CD4-positive, alpha-beta T cell treated with Interleukin-15 for 4 hours (primary cell): ENCODE measurements around the gene TMEM175.
"Not testable (repeated sequence)": the region's sequence is repeated elsewhere in the genome, so short reads cannot be mapped to it uniquely, and the experiment has no call there.

ENCODE experiments used
- DNase-seq: peaks from one replicate; pipeline ENCODE4 v3.0.0-alpha.2; 2020; ENCODE audit warnings: low spot score

TMEM175 gene

DNA sequence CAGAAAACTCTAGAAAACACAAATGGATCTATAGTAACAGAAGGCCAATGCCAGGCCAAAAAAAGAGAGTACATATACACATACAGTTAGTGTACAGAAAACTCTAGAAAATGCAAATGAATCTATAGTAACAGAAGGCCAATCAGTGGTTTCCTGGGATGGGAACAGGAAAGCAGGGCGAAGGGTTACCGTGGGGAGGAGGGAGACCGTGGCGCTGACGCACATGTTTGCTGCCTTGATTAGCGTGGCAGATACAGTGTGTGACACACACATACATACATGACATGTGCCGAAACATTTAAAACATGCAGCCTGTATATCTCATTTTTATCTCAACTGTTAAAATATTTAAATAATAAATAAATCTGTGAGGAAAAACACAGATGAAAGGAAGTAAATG lies 14.8 kb upstream of the TMEM175 start:
- DNase-seq, result no peak

DNA sequence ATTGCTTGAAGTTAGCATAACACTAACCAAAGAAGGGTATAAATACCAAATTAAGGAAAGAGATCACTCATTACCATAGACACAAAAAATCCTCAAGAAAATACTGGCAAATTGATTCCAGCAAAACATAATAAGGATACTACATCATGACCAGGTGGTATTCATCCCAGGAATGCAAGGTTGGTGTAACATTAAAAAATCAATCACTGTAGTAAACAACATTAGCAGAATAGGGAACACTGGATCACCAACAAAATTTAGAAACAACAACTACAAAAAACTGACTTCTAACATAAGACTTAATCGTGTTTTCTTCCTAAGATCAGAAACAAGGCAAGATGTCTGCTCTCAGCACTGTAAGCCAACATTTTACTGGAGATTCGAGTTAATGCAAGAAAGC lies 14.3 kb upstream of the TMEM175 start:
- no peak for DNase-seq

DNA sequence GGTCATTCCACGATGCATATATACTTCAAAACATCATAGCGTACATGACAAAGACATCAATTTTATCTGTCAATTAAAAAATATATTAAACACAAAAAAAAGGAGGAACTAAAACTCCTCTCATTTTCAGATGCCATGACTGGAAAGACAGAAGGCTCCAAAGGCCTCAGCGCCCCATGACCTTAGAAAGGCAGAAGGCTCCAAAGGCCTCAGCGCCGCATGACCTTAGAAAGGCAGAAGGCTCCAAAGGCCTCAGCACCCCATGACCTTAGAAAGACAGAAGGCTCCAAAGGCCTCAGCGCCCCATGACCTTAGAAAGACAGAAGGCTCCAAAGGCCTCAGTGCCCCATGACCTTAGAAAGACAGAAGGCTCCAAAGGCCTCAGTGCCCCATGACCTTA lies 13.7 kb upstream of the TMEM175 start:
- not testable (repeated sequence) for DNase-seq

DNA sequence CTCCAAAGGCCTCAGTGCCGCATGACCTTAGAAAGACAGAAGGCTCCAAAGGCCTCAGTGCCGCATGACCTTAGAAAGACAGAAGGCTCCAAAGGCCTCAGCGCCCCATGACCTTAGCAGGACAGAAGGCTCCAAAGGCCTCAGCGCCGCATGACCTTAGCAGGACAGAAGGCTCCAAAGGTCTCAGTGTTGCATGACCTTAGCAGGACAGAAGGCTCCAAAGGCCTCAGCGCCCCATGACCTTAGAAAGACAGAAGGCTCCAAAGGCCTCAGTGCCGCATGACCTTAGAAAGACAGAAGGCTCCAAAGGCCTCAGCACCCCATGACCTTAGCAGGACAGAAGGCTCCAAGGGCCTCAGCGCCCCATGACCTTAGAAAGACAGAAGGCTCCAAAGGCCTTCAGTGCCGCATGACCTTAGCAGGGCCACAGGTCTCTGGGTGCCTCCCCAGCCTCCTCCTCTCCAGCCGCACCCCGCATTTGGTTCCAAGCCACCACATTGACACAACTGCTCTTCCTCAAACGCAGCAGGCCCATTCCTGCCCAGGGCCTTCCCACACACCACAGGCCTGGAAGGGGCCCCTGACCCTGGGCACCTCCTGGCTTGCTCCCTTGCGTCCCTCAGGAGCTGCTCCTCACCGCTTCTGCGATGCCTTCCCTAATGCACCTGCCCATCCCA lies 13.1 kb upstream of the TMEM175 start:
- DNase-seq, result not testable (repeated sequence)

- DNase-seq, result no peak
Measured at GRCh38 chr4:921830-922331, 10.4 kb upstream of the TMEM175 start.

- DNase-seq, result no peak
Measured at GRCh38 chr4:924107-925096, 7.9 kb upstream of the TMEM175 start.

DNA sequence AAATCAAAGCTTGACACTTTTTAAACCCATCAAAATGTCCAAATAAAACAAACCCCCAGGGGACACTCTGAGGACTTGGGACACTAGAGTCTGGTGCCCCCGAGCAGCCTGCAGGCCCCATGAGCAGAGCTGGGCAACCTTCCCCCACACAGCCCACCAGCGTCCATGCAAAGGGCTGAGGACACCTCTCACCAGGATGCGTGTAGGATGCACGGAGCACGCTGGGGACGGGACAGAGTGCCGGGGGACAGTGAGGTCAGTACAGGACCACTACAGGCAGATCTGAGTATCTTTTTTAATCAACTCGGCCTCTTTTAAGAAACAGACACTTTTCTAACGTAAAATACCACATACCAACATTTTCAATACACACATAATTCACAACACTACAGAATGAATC lies 7.1 kb upstream of the TMEM175 start:
- no peak for DNase-seq

- DNase-seq, result no peak
Measured at GRCh38 chr4:925771-926500, 6.3 kb upstream of the TMEM175 start.

GRCh38 chr4:926538-926937 lies 5.7 kb upstream of the TMEM175 start:
- DNase-seq, result no peak

DNA sequence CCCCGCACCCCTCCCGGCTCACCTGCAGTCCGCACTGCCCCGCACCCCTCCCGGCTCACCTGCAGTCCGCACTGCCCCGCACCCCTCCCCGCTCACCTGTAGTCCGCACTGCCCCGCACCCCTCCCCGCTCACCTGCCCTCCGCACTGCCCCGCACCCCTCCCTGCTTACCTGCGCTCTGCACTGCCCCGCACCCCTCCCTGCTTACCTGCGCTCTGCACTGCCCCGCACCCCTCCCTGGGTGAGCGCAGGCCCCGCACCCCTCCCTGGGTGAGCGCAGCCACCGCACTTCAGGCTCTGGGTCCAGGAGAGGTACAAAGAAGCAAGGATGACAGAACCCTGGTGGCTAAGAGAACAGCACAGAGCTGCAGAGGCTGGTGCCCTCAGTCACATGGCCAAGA lies 4.7 kb upstream of the TMEM175 start:
- DNase-seq, result not testable (repeated sequence)

GRCh38 chr4:929096-929765 lies 3.0 kb upstream of the TMEM175 start:
- no peak for DNase-seq

DNA sequence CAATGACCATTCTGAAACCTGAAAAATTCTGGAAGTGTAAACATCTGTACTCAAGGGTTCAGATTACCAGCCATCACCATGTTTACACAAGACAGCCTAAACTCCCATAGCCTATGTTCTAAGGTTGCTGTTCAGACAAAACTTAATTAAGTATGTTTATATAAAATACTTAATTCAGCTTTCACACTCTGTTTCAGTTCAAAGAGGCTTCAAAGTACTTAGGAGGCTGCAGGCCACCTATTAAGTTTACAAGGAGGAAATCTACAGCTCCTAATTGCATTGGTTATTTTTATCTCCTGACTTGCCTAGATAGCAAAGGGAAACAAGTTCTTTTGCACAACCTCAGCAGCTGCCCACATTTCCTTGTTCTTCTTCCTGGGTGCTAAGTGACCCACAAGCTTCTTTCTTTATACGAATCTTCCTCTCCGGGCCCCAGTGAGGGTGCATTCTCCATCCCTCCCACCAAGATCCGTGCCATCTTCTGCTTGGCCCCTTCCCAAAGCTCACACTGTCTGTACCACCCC lies 2.2 kb upstream of the TMEM175 start:
- no peak for DNase-seq

- no peak for DNase-seq
Measured at GRCh38 chr4:930827-931193, 1.4 kb upstream of the TMEM175 start.

- DNase-seq, result no peak
Measured at GRCh38 chr4:931194-931959, 883 bp upstream of the TMEM175 start.

GRCh38 chr4:932713-933070 lies 432 bp downstream of the TMEM175 start:
- no peak for DNase-seq

DNA sequence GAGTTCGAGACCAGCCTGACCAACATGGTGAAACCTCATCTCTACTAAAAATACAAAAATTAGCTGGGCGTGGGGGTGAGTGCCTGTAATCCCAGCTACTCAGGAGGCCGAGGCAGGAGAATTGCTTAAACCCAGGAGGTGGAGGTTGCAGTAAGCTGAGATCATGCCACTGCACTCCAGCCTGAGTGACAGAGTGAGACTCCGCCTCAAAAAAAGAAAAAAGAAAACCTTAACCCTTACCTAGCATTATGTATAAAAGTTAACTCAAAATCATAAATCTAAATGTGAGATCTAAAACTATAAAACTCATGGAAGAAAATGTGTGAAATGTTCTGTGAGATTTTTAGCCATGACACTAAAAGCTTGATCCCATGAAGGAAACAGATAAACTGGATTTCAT lies 7.2 kb downstream of the TMEM175 start:
- not testable (repeated sequence) for DNase-seq

DNA sequence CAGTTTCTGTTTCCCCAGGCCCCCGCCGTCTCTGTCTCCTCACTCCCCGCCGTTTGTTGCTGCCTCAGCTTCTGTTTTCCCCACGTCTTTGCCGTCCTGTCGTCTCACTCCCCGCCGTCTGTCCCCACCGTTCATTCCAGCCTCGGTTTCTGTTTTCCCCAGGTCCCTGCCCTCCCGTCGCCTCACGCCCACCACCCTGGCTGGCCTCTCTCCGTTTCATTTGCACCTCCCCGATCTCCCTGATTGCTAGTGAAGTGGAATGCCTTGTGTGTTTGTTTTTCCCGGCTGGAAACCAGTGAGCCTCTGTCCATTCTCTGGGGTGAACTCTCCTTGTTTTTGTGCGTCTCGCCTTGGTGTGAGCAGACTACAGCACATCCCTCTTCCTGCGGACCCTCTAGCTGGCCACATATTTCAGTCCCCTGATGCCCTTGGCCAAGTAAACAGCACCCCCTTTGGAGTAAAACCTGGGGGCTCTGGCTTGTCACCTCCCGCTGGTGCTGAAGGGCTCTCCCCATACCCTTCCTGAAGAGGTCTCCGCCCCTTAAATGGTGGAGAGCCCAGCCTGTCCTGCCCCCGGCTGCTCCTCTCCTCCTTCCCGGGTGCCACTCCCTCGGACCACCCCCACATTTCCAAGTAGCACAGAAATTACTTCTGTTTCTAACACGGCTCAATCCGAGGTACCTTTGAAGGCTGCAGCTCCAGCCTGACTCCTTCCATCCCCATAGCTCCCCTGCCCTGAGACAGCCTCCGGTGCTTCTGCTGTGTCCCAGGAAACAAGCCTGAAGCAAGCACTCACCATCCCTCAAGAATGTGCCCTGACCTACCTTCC lies 13.2 kb downstream of the TMEM175 start:
- no peak for DNase-seq

- DNase-seq, result no peak
Measured at GRCh38 chr4:946103-946450, 13.8 kb downstream of the TMEM175 start.

GRCh38 chr4:946517-947471 lies 14.5 kb downstream of the TMEM175 start:
- DNase-seq, result no peak
